Dermis blood vessel endothelial cell (primary cell): ENCODE results near the gene DLG5. TPM values are rescaled to one million over a fixed set of nuclear protein-coding genes. Genes with fewer than 3 reads are reported as not detected.

ENCODE experiments used
- DNase-seq: peaks from one replicate; pipeline ENCODE4 v3.0.0; 2010
- total RNA-seq: library from RNA; depleted of rRNA; stranded (reverse); fragments of >200 nt; gene quantifications from 2 replicates; pipeline ENCODE4 v1.2.3, GENCODE V29; 2014

DLG5 gene
- total RNA-seq, 1 donor from 2014 or later = 7.8 TPM

DNA sequence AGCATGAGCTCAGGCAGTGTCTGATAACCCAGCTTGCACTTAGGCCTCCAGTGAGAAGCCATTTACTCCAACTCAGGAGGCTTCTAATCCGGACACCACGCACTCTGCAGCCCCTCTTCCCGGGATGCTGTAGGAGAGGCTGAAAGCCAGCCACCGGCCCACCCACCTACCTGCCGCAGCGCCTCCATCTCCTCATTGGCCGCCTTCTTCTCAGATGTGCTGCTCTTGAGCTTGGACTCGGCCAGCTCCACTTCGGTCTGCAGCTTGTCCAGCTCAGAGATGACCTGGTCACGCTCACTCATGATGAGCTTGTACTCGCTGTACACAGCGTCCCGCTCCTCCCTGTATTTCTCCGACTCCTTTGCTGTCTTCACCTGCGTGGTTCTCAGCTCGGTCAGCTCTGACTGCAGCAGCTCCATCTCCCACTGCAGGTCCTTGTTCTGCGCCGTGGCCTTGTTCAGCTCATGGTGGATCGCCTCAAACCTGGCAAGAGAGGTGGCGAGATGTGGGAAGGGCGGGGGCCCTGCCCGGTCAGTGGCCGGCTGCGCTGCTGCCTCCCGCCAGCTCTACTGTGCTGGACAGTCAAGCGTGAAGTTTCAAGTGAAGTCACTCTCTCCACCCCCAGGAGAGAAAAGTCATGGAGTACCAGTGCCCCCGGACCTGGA, 84.7 kb downstream of the DLG5 start:
- DNase-seq = no peak

DNA sequence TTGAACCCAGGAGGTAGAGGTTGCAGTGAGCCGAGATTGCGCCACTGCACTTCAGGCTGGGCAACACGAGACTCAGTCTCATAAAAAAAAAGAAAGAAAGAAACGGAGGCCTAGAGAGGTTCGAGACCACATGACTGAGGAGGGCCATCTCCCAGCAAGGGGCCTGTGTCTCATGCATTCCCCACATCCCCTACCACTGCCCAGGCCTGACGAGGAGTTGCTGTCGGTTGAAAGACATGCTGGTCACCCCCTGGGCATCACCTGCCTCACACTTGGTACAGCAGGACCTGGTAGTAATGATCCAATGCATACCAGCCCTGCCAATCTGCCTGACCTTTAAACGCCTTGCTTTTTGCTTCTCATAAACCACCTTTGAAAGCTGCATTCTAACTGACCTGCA, 85.9 kb downstream of the DLG5 start:
- DNase-seq = no peak

DNA sequence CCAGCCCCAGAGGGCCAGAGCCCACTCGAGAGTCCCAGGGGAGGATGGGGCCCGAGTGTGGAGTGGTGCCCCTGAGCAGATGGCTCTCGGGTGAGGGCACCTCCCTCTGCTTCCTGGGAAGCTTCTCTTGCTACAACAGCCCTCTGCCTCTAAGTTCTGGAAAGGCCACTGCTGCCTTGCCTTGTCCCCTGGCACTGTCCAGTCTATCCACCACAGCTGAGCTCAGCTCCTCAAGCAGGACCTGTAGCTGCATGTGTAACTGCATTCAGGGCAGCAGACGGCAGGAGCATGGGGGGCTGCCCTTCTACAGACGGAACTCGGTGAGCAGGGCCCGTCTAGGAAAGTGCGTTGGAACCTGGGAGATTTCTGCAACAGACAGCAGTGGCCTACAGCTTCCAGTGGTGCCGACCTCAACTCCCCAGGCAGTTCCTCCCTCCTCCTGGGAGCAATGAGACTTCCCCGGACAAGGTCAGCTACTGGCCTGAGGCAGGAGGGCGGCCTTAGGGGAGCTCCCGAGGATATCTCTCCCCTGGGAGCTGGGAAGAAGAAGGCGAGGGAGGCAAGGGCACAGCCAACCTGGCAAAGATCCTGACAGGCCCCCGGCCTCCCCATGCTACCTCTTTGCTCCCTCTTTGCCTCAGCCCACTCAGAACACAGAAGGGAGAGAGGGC, 88.5 kb downstream of the DLG5 start:
- no peak for DNase-seq

DNA sequence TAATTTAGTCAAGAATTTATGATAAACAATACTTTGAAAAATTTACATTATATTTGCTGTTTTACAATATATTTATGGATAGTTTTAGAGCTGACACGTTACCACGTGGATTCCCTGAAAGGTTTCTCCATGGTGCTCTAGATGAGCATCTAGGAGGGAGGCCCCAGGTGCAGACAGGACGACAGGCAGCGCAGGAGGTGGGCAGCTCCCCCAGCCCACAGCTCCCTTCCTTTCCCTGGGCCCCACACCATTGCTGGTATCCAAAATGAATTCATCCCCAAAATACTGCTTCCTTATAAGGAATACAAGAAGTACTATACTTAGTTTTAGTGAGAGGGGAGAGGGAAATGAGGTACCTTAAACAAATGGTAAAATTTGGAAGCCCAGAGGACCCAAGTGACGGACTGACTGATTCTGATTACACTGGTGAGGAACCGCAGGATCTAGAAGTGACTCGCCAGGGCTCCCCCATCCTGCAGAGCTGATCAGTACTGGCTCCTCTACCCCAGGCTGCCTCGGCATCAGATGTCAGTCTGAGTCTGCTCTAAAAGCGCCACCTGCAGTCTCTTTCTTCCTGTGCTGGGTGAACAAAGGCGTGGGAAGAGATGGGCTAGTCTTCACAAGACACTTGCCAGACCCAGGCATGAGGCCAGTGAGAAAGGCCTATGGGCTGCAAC, 89.2 kb downstream of the DLG5 start:
- peak; percentile 42 for DNase-seq

DNA sequence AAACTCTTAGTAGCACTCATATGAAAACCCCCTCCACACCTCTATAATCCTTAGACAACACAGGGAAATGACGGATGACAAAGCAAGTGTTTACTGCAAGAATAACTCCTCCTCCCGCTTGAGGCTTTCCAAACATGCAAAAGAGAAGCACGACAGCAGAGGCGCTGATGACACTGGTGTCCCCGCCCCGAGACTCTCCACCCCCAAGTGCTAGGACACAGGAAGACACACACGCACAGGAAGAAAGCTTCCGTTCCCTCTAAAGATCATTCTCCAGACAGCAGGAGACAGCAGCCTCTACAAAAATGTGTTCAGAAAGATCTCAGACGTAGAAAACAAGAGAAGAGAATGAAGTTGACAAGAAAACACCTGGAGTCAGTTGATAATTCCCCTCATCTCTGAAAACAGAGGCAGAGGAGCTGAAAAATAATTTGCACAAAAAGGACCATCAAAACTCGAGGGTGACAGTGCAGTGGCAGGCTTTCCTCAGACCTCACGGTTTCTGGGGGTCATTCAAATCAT, 90.2 kb downstream of the DLG5 start:
- peak; percentile 72 for DNase-seq

DNA sequence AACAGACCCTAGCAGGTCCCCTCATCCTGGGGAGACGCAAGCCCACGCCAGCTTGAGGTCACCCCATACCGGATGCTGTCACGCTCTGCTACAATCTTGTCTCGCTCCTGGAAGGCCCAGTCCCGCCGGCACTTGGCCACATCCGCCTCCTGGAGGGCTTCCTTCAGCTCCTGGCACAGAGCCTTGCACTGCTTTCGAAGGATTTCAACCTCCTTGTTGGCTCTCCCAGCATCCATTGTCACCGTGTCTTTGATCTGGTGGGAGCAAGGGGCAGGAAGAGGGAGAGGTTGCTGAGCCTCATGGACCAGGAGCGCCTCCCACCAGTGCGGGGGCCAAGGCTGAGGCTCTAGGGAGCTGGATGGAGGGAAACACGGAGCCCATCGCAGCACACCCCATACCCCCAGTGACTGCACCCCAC, 90.9 kb downstream of the DLG5 start:
- peak; percentile 62 for DNase-seq

DNA sequence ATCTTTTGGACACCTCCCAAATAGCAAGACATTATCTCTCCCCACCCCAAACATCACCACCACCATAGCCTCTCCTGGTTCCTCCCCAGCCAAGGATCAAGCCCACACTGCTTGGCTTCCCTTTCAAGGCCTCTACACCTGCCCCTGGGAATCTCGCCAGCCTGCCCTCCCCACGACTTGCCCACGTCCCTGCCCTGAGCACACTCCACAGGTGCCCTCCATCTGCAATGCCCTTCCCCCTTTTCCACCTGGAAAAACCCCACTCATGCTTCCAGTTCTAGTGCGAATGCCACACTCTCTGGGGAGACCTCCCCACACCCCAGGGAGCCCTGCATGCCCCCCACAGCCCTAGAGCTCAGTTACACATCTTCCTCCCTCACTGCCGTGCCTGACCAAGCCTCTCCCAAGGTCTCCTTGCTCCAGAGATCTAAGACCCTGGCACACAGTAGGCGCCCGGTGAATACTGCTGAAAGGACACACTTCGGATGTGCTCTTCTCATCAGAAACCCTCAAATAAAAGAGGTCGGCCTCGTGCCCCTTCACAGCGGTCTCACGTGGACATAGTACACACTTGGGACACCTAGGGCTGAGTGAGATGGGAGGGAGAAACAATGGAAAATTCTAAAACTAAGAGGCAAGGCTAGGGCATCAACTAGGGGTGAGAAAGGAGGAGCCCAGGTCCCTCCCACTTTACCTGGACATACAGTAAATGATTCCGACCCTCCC, 91.4 kb downstream of the DLG5 start:
- no peak for DNase-seq

DNA sequence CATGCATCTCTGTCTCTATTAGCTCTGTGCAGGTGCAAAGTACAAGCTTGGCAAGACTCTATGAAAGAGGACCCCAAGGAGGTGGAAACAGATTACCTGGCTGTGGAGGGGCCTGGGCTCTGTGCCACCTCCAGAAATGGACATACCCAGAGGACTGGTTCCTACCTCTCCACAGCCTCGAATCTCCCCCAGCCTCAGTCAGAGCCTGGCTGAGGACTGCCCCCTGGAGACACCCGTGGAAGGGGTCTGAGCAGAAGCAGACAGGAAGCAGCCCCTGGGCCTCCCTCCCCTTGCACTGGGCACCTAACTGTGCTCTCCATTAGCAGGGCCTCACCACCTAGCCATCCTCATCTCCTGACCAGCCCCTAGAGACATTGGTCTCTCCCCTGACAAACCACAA, 92.0 kb downstream of the DLG5 start:
- DNase-seq = no peak

DNA sequence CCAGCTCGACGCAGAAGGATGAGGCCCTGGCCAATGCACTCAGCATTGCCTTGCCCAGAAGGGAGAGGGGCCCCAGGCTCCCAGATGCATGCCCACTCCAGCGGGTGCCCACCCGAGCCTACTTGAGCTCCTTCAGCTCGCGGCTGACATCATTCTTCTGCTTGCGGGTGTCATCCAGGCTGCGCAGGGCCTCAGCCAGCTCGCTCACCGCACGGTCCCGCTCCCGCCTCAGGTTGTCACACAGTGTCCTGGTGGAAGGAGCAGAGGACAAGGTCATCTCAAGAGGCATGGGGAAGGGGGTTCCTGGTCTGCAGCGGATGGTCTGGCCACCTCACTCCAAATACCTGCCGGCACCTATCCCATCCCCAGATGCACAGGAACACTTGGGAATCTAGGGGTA, 92.8 kb downstream of the DLG5 start:
- DNase-seq = no peak

DNA sequence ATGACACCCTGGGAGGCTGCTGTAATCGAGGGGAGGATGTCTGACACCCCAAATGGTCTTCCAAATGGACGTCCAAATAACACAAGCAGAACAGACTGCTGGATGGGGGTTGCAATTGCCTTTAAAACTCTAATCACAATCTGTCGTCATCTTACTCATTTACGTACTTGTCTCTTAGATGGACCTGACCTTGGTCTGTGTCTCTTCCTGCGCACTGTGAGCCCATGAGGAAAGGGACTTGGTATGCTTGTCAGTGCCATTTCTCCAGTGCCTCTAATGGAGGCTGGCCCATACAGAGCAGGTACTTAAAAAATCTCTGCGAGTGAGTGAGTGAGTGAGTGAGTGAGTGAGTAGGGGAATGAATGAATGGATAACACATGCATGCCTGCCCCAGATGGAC, 93.3 kb downstream of the DLG5 start:
- DNase-seq = no peak

DNA sequence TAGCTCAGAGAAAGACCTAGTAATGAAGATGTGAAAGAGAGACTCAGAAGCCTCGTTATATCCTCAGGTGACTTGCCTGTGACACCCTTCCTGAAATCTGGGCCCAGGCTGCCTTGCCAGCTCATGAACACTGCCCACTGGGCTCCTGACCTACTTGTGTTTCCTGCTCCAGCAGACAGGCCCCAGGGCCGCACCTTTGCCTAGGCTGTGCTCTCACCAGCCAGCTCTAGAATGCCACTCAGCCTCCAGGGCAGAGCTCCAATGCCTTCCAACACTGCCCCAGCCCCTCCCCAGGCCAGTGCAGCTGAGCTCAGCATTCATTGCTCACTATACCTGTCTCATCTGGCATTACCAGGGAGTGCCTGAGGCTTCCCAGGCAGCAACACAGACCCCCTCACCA, 94.3 kb downstream of the DLG5 start:
- no peak for DNase-seq

DNA sequence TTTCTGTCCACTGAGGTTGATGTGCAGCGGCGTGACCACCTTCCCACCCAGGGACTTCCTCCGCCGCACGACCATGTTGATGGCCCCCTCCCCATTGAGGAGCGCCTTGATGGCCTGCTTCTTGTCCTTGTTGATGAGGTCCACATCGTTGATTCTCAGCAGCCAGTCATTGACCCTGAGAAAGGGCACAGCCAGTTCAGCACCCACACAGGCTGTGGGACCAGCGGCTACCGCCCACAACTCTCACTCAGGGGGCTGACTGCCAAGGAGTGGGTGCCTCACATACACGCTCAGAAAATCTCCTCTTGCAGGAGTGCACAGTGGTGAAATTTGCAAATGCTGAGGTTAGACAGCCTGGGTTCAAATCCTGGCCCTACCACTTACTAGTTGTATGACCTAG, 97.2 kb downstream of the DLG5 start:
- DNase-seq = no peak

DNA sequence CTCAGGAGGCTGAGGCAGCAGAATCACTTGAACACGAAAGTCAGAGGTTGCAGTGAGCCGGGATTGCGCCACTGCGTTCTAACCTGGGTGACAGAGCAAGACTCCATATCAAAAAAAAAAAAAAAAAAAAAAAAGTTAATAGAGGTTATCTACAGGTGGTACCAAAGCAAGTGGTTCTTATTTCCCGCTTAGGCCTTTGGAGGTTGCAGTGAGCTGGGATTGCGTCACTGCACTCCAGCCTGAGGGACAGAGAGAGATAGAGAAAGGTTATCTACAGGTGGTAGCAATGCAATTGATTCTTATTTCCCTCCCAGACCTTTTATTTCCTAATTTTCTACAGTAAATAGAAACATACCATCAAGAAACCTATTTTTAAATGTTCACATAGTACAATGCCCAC, 98.2 kb downstream of the DLG5 start:
- no peak for DNase-seq

DNA sequence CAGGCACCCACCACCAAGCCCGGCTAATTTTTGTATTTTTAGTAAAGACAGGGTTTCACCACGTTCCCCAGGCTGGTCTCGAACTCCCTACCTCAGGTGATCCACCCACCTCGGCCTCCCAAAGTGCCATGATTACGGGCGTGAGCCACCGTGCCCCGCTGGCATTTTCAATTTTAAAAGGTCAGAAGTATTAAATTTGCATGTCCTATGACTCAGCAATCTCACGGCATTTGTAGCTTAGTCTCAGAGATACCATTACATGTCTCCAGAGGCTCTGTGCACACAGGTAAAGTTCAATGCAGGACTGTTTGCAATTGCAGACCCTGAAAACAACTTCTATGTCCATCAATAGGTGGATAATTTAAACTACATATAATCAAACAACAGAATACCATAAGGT, 99.2 kb downstream of the DLG5 start:
- DNase-seq = no peak

DNA sequence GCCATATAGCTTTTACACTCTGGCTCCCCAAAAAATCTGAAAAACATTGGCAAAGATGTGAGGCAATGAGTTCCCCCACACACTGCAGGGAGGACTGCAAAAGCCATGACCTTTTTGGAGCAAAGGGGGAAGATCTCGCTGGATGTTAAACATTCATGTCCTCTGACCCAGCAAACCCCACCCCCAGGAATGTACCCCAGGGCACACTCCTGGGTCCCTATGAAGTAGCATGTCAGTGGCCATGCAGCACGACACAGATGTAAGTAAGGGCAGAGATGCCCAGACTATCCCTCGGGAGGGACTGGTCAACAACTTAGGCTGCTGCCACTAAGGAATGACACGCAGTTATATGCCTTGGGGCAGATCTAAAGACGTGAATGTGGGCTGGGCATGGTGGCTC, 100.6 kb downstream of the DLG5 start:
- DNase-seq = no peak

DNA sequence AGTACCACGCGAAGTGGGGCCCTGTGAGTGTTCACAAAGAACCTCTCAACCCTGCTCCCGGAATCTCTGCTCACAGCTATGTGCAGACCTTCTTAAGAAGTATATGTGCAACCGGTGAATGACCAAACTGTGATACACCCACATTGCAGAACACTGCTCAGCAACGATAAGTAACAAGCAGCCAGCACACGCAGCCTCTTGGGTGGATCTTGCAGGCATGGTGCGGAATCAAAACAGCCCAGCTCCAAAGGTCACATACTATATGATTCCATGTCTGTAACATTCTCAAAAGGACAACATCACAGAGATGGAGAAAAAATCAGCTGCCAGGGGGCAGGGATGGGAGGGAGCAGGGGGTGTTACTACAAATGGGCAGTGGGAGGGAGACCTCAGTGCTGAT, 101.6 kb downstream of the DLG5 start:
- no peak for DNase-seq

DNA sequence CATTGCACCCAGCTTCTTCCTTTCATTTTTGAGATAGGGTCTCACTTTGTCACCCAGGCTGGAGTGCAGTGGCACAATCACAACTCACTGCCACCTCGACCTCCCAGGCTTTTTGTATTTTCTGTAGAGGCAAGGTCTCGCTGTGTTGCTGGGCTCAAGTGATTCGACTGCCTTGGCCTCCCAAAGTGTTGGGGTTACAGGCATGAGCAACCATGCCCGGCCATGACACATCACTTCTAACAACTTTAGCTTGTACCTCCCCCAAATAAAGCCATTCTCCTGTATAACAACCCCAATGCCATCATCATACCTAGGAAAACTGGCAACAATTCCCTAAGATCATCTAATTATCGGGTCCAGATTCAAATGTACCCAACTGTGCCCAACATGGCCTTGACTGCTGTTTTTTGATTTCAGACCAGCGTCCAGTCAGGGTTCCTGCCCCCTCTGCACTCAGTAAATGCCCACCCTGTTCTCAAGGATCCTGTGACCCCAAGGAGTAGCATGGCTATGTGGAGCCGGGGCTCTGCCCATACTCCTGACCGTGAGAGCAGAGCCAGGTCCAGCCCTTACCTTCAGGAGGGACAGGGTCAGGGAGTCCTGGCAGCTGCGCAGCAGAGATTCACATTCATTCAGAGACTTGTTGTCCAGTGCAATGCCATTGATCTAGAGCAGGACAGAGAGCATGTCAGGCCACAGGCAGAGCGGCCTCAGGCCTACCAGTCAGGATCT, 102.6 kb downstream of the DLG5 start:
- no peak for DNase-seq

DNA sequence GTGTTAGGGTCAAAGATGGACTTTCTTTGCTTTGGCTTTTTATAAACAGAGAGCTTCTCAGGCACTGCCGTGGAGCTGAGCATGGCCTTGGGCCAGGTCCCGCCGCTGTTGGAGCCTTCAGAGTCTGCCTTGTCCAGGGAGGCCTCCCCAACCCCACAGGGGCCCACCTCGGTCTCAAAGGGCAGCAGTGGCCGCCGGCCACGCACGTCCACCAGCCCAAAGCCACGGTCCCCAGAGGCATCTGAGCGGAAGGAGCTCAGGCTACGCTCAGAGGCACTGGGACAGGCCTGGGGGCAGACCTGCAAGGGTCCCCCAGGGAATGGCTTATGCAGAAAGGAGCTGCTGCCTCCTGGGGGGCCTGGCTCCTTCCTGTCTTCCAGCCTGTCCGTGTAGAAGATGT, 105.0 kb downstream of the DLG5 start:
- DNase-seq = no peak

DNA sequence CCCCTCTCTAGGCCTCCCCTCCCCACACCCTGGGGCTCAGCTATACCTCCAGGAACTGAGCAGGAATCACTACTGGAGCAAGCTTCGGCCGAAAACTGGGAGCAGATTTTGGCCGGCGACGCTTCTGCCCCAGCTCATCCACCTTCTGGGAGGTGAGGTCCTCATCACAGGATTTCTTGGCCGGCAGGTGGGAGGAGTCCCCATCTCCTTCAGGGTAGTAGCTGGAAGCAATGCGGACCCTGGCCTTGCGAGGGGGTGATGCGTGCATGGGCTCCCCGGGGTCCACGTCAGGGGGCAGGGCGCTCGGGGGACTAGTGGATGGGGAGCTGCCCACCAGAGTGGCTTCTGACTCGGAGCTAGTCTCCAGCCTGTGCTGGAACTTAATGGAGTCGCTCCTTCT, 105.5 kb downstream of the DLG5 start:
- no peak for DNase-seq

DNA sequence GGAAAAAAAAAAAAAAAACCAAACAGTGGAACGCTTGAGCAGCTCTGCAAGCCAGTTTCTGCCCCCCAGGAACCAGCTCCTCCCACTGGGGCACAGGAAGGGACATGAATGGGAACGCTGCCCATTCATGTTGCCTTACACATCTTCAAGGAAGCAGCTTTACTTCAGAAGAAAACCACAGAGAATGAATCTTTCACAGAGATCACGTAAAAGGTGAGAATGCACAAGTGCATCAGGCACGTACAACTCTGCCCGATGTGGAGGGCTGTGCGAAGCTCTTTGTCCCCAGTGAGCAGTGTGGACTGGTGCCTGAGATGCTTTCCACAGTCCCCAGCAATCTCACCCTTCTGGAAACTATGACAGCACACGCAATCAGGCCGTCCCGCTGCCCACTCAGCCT, 106.2 kb downstream of the DLG5 start:
- no peak for DNase-seq

DNA sequence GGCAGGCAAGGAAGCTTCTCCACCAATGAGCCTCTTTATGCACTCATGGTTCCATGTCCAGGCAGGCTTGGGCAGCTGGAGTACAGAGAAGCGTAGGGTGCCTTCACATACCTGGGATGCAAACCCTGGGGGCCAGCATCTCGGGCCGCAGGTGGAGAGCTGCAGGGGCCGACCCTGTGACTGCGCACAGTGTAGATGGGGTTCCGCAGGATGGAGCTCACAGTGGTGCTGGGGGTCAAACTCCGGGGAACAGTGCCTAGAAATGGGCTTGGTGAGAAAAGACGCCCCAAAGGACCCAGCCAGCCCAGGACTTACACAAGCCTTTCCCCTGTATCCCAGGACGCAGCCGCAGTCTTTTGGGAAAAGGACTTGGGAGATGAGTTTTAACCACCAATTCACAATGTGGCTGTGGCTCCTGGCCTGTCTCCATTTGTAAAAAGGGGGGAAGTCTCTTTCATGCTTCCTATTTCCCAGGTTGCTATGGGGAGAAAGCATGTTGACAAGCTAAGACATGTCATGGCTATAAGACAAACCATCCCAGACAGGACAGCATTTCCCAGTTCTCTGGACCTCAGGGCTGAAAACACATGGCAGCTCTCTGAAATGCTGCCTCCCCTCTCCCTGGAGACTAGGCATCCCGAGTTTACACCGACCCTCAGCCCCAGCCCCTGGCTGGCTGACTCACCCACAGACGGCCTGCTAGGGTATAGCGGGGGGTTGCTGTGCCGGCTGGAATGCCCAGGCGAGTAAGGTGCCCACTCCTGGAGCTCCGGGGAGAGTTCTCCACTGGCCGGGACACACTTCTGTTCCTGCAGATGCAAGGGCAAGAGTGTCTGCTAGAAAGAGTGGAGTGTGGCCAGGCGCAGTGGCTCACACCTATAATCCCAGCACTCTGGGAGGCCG, 107.1 kb downstream of the DLG5 start:
- DNase-seq = no peak

DNA sequence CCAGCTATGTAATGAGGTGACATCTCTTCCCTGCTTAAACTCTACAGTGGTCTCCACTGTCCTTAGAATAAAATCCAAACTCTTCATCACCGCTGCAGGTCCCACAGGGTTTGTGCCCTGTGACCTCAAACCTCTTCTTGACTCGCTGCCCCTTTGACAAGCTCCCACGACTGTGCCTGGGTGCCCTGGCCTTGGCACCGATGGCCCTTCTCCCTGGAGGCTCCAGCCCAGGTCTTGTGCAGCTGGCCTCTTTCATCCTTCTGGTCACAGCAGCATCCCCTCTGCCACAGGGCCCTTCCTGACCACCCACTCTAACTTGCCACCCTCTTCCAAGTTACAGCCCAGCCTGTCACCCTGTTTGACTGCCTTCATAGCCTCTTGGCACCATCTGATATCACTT, 108.2 kb downstream of the DLG5 start:
- no peak for DNase-seq
